GM21367 (cell line): ENCODE measurements around the gene ATP13A2.

ENCODE experiments used
- ATAC-seq: cut with Tn5 transposase; IDR thresholded peaks from one replicate; pipeline ENCODE4 v1.9.1; 2021; ENCODE audit not compliant: unreplicated experiment

Gene ATP13A2

DNA sequence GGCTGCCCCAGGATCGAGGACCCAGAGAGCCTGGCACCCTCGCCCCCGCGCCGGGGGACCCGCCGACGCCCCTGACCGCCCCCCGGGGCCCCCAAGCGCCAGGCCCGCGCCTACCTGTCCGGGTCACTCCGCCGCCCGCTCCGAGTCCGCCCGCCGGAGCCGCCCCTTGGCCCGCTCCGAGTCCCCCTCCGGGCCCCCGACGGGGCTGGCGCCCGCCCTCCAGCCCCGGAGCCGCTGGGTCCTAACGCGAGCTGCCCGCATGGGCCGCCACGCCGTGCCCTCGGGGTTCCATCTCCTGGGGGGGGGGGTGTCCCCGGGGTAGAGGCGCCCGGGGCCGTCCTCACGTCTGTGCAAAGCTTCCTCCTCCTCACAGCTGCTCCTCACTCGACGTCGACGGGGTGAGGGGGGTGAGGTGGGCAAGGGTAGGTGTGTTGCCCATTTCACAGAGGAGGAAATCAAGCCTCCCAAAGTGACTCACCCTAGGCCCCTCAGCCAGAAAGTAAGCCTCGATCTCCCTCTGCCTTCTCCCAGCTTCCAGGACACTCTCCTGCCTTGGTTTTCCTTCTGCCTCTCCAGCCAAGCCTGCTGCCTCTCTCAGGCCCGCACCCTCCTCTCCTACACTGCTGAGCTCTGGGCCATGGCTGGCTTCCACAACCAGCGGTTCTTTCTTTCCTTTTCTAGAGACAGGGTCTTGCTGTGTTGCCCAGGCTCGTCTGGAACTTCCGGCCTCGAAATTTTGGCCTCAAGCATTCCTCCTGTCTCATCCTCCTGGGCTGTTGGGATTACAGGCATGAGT is 31.1 kb downstream of the ATP13A2 start, which contains the start of gene MFAP2:
Gene MFAP2 (minus strand): TSS at position 148 of the 796 bp plus-strand sequence. CDS start 2,347 bp downstream, outside the sequence.
- ATAC-seq, result no peak

DNA sequence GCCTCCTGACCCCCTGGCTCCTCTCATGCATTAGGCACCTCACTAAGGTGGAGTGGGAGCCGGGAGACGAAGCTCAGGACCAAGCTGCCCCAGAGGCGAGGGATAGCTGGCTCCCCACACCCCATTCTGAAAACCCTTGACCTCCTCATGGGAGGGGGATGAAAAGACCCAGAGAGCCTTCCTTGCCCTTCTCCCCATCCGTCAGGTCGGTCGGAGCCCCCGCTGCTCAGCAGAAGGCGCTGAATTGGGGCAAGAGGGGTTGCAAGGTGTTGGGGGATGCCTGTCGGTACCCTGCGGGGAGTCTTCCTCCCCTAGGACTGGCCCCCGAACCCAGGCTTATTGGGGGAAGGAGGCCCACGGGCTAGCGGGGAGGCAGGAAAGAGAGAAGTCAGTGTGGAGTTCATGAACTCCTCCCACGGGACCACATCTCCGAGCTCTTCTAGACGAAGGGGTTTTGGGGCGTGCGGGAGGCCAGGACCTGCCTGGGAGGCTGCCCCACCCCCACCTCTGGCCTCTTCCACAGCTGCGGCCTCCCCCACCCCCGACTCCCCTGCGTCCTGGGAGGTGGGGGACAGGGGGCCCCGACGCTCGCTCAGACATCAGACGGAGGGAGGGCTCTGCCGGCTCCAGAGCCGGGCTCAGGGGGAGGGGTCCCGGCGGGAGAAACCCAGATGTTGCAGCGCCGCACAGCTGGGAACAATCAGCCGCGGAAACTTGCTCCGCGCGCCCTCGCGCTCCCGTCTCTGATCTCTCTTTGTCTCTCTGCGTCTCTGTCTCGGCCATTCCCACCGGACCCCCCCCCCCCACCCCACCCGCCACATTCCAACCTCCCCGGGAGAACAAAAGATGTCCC is 32.0 kb downstream of the ATP13A2 start:
- no peak for ATAC-seq

GRCh38 chr1:16978567-16979474 is 32.9 kb downstream of the ATP13A2 start:
- ATAC-seq, result no peak

DNA sequence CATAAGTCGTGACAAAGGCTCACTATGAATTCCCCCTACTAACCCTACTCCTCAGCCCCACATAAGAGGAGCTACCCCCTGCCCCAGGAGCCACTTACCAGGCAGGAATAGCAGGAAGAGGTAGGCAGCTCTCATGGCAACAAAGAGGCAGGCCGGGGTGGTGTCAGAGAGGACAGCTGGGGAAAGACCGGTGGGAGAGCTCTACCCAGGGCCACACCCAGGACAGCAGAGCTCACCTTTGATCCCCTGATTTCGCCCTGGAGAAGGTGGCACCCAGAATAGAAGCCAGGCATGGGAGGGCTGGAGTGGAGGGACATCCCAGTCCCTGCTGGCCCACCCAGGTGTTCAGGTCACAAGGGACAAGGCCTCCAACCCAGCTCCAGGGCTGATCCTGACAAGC is 33.6 kb downstream of the ATP13A2 start:
- no peak for ATAC-seq

DNA sequence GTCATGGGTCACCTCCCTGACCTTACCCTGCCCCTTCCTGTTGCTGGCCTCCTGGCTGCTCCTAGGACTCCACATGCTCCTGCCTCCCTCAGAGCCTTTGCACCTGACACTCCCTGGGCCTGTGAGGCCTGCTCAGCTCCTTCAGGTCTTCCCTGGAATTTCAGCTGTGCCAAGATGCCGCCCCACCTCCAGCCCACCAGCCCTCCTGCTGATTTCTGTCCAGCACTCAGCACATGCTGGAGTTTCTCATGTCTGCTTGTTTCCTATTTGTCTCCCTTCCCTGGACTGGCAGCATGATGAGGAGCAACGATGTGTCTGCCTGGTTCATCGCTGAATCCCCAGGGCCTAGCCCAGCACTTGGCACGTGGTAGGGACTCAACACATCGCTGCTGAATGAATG is 34.4 kb downstream of the ATP13A2 start:
- no peak for ATAC-seq

DNA sequence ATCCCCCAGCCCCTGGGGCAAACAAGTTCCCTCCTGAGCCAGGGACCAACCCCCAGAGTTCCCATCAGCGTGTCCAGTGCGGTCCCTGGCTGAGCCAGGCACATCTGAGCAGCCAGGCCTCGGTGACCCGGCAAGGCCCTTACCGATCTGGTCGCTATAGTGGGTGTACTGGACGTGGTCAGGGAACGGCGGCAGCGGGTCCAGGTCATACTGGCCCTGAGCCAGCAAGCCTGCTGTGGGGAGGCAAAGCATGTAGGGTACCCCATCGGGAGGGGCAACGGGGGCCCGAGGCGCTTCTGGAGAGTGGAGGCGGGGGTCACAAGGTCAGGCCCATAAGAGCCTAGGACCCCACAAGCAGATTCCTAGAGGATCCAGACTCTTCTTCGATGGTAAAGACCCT is 34.8 kb downstream of the ATP13A2 start:
- ATAC-seq, result no peak

DNA sequence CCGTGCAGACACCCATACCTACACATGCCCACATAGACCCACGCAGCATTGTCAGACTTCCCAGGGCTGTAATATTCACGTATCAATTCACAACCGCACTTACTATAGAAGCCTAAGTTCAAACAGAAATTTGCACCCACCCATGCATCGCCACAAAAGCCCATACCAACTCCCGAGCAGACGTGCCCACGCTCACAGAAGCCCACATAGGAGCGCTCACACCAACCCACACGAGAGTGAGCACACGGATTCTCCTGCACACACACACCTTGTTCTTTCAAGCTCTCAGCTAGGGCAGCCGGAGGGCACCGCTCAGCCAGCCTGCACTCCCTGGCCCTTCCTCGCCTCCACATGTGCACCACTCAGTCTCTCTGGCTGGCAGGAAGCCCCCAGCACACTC is 35.9 kb downstream of the ATP13A2 start:
- no peak for ATAC-seq

DNA sequence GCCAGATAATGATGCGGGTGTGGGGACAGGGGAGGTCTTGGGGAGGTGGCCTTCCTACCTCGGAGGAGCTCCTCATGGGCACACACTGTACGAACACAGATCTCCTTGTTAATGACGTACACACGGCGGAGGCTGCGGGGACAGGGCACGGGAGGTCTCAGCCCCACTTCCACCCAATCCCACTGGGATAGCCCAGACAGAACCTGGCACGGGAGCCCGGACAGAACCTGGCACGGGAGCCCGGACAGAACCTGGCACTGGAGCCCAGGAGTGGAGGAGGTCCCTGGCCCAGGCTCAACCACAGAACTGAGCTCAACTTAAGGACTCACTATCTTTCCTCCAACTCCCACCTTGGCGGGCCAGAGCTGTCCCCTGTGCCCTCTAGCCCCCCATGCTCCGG is 36.5 kb downstream of the ATP13A2 start:
- no peak for ATAC-seq

GRCh38 chr1:16973215-16973614 is 38.5 kb downstream of the ATP13A2 start:
- ATAC-seq, result no peak

DNA sequence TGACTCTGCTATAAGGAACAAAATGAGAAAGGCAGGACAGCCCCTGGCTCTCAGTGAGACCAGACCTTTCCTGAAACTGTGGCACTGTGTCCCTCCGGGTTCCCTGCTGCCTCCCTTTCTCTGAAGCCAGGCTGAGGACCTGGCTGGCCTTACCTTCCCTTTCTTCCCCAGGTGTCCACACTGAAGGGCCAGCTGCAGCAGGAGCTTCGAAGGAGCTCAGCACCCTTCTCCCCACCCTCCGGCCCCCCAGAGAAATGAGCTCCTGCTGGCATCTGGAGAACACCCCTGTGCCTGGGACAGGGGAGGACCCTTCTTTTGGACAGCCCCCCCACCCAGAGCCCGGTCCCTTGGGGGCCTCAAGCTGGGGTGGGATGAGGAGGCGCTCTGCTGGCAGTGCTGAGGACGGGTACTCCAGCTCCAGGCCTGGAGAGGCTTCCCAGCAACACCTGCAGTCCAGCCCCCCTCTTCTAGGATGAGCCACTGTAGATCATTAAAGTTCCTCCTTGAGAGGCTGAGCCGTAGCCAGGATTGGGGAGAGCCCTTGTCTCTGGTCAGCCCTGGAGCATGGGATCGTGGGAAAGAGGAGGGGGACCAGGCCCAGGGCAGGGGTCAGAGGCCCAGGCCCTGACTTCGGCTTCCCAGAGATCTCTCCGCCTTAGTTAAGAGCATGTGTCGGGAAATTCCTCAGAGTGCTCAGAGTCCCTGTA is 39.4 kb downstream of the ATP13A2 start:
- no peak for ATAC-seq

- ATAC-seq, result no peak
These were observed 40.2 kb downstream of the ATP13A2 start for GRCh38 chr1:16971341-16972188.

DNA sequence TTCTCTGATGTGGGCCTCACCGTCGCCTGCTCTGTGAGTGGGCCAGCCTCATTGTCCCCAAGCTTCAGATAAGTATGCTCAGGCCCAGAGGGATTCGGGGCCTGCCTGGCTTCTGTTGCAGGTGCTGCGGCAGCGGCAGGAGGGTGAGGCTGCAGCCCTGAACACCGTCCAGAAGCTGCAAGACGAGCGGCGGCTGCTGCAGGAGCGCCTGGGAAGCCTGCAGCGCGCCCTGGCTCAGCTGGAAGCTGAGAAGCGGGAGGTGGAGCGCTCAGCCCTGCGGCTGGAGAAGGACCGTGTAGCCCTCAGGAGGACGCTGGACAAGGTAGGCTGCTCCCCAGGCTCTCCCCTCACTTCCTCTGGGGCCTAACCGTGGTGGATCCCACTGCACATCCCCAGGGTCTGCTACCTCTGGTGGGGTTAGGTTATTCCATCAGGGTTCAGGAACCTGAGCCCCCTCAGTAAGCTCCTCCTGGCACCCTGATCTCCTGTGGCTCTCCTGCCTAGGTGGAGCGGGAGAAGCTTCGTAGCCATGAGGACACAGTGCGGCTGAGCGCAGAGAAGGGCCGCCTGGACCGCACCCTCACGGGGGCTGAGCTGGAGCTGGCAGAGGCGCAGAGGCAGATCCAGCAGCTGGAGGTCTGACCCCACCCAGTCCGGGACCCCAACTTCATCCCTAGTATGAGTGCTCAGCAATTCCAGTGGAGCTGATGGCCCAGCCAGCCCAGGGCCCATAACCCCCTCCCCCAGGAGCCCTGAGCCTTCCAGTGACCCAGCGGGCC is 41.4 kb downstream of the ATP13A2 start:
- no peak for ATAC-seq

- no peak for ATAC-seq
These were observed 42.1 kb downstream of the ATP13A2 start for GRCh38 chr1:16969651-16970050.

DNA sequence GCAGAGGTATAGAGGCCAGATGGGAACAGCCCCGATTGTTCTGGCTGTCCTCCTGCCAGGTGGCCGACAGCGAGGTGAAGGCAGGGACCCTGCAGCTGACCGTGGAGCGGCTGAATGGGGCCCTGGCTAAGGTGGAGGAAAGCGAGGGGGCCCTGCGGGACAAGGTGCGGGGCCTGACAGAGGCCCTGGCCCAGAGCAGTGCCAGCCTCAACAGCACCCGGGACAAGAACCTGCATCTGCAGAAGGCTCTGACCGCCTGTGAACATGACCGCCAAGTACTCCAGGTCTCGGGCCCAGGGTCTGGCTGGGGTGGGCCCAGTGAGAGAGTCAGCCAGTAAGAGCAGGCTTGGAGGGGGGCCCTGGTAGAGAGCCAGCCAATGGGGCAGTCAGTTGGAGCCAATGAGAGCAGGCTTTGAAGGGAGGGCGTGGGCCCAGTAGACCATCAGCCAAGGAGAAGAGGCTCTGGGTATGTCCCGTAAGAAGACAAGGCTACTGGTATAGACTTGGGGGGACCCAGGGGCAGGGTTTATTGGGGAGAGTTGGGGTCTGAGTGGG is 42.6 kb downstream of the ATP13A2 start:
- no peak for ATAC-seq

DNA sequence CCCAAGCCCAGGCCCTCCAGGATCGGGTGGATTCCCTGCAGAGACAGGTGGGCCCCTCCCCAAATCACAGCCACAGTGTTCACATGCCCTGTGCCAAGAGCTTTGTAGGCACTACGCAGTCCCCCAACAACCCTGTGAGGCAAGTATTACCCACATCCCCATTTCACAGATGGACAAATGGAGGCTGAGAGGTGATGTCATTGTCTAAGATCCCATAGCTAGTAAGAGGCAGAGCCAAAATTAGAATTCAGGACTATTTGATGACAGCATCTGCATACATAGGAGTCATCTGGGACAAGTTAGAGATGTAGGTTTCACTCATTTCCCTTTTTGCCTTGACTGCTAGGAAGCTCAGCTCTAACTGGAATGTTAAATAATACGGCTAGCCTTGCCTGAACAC is 43.4 kb downstream of the ATP13A2 start:
- no peak for ATAC-seq

GRCh38 chr1:16967962-16968361 is 43.8 kb downstream of the ATP13A2 start:
- ATAC-seq, result no peak

DNA sequence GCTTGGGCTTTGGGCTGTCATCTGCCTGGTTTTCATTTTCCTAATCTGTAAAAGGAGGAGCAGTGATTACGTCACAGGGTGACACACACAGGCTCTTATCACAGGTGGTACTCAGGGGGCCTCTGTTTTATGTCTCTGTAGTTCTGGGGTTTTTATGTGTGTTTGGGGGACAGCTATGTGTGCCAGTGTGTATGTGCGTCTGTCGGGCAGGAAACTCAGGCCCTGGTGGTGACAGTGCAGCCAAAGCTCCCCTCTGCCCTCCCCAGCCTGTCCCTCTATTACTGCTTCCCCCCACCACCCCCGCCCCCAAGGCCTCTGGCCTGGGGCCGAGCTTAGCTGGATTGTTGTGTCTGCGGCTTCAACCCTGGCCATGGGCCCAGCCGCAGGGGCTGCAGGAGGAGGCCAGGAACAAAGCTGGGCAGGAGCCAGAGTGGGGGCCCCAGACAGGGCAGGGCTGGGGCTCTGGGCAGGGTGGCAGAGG is 44.6 kb downstream of the ATP13A2 start:
- no peak for ATAC-seq

DNA sequence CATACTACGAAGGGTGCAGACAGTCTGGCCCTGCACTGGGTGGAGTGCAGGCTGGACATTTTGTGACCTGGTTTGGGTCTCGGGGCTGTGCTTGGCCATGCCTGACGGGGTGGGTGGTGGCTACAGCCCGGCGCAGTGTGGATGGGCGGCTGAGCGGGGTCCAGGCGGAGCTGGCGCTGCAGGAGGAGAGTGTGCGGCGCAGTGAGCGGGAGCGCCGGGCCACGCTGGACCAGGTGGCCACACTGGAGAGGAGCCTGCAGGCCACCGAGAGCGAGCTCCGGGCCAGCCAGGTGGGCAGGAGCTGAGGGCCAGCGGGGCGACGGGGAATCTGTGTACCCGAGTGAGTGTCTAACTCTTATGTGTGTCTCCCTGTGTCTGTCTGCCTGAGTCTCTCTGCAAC is 45.4 kb downstream of the ATP13A2 start:
- no peak for ATAC-seq
